HL-60 (cell line): ENCODE measurements around the gene FRMPD2.

Experiments used
- POLR2AphosphoS5 ChIP-seq: IDR thresholded peaks from 2 replicates; pipeline ENCODE4 v1.6.1; 2012; ENCODE audit warnings: low read depth
- TF ChIP-seq, protein P1 (sequence below): IDR thresholded peaks from one replicate; pipeline ENCODE4 v1.5.1; 2011; ENCODE audit warnings: low read length, control low read depth, inconsistent platforms; ENCODE audit not compliant: insufficient read depth
- TF ChIP-seq, protein P2 (sequence below): IDR thresholded peaks from 2 replicates; pipeline ENCODE4 v1.6.1; 2012; ENCODE audit warnings: low read depth; ENCODE audit not compliant: insufficient replicate concordance

DNA sequence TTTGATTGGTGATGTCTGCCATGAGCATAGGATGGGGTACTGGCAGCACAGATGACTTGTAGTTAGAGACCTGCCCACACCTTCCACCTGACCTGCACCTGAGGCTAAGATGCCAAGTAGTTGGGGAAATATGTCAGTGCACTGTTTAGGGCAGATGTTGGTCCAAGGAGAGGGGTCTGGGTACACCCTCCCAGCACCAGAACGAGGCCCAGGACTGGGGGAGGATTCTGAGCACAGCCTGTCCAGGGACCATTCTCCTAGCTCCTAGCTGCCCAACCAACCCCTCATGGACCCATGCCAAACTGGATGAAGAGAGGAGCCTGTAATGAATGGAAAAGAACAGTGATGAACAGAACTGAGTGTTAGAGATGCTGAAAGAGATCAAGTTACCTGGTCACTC, 28.0 kb downstream of the FRMPD2 start:
- TF ChIP-seq, protein P1, sequence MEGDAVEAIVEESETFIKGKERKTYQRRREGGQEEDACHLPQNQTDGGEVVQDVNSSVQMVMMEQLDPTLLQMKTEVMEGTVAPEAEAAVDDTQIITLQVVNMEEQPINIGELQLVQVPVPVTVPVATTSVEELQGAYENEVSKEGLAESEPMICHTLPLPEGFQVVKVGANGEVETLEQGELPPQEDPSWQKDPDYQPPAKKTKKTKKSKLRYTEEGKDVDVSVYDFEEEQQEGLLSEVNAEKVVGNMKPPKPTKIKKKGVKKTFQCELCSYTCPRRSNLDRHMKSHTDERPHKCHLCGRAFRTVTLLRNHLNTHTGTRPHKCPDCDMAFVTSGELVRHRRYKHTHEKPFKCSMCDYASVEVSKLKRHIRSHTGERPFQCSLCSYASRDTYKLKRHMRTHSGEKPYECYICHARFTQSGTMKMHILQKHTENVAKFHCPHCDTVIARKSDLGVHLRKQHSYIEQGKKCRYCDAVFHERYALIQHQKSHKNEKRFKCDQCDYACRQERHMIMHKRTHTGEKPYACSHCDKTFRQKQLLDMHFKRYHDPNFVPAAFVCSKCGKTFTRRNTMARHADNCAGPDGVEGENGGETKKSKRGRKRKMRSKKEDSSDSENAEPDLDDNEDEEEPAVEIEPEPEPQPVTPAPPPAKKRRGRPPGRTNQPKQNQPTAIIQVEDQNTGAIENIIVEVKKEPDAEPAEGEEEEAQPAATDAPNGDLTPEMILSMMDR, result no peak
- TF ChIP-seq POLR2AphosphoS5, result no peak
- TF ChIP-seq, protein P2, sequence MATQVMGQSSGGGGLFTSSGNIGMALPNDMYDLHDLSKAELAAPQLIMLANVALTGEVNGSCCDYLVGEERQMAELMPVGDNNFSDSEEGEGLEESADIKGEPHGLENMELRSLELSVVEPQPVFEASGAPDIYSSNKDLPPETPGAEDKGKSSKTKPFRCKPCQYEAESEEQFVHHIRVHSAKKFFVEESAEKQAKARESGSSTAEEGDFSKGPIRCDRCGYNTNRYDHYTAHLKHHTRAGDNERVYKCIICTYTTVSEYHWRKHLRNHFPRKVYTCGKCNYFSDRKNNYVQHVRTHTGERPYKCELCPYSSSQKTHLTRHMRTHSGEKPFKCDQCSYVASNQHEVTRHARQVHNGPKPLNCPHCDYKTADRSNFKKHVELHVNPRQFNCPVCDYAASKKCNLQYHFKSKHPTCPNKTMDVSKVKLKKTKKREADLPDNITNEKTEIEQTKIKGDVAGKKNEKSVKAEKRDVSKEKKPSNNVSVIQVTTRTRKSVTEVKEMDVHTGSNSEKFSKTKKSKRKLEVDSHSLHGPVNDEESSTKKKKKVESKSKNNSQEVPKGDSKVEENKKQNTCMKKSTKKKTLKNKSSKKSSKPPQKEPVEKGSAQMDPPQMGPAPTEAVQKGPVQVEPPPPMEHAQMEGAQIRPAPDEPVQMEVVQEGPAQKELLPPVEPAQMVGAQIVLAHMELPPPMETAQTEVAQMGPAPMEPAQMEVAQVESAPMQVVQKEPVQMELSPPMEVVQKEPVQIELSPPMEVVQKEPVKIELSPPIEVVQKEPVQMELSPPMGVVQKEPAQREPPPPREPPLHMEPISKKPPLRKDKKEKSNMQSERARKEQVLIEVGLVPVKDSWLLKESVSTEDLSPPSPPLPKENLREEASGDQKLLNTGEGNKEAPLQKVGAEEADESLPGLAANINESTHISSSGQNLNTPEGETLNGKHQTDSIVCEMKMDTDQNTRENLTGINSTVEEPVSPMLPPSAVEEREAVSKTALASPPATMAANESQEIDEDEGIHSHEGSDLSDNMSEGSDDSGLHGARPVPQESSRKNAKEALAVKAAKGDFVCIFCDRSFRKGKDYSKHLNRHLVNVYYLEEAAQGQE, result no peak
